ENCODE data around the gene TOMM20. TPM values are rescaled to one million over a fixed set of nuclear protein-coding genes. Genes with fewer than 3 reads are reported as not detected.

Gene TOMM20
- total and polyA plus RNA-seq, 9 of the 15 experiments (the other 6 are each of a cell fraction or from before 2014, with no cell fraction given) = 70.6 to 334 (median 159) TPM

- no peaks in the 10 kb centered on the region for H3K9me1 ChIP-seq (ENCODE audit: control insufficient read depth, insufficient read depth, low read length)
- H3K9me3 ChIP-seq (replicated peaks; ENCODE audit: control insufficient read depth, insufficient read depth, low read depth, low read length) = 0 out of 2 replicates have a peak, but pooled peaks cover 2% of the 10 kb centered on the region
- FAIRE-seq = no peak
- in situ Hi-C loops (cut with MboI) = no loop called here
- BruUV-seq (replicated peaks) = no TSS peak
- no peaks in the 10 kb centered on the region; the same call in 1 of the 2 replicates for H4K20me1 ChIP-seq (replicated peaks; ENCODE audit: control insufficient read depth, insufficient read depth, low read length)
- no peak for ATAC-seq
- no peak overlapping the region for H3K27ac ChIP-seq (ENCODE audit: extremely low read depth, low read depth, low read length)
- no peak overlapping the region for H3K4me2 ChIP-seq (ENCODE audit: insufficient read depth, low read length)
- H3K4me1 ChIP-seq (replicated peaks in 1 of 2; ENCODE audit: control insufficient read depth in 2 of 2, insufficient read depth in 2 of 2, low read length in 2 of 2) = no peaks in the 10 kb centered on the region
- peaks cover 10% of the 10 kb centered on the region; the same call in 2 of the 3 replicates for H3K79me2 ChIP-seq (ENCODE audit: control insufficient read depth, insufficient read depth, low read length)
- no peak for DNase-seq (ENCODE audit: extremely low read depth in 1 of 4, low spot score in 3 of 4)
- intact Hi-C loops (cut with micrococcal nuclease) = no loop called here
- no peak overlapping the region for H2AFZ ChIP-seq (ENCODE audit: low read depth, low read length)
- no peak overlapping the region for H3K9ac ChIP-seq (ENCODE audit: insufficient read depth in 1 of 2, low read depth in 2 of 2, low read length in 2 of 2)
- ChIA-PET POLR2A (interaction anchor here (0.9 to 2.5 kb wide), 4 partner anchors 9 to 19 kb away, joined by 3 to 7 read pairs (median 4); no protein-coding TSS in a partner anchor), CTCF (ENCODE audit: low intra/inter-chr PET ratio) (no interaction called here)
- H3K27me3 ChIP-seq (ENCODE audit: control insufficient read depth in 2 of 2, insufficient read depth in 2 of 2, low read length in 2 of 2) = no peaks in the 10 kb centered on the region
- 96% methylated on average over 5 of the region's 6 CpGs for WGBS (ENCODE audit: insufficient coverage, low coverage, missing lambda C conversion rate)
- no peak overlapping the region for H3K4me3 ChIP-seq
- H3K36me3 ChIP-seq (ENCODE audit: control insufficient read depth, insufficient read depth, low read length) = peaks cover 86% of the 10 kb centered on the region
- TF ChIP-seq CBX5 (IDR thresholded peaks at IDR 0.05; ENCODE audit: borderline replicate concordance, low read depth) (no peak), HDAC8 (tag; IDR thresholded peaks at IDR 0.05) (no peak), SMARCC2 (IDR thresholded peaks at IDR 0.05; ENCODE audit: low read depth) (no peak), ZNF77 (CRISPR knock-in tag; IDR thresholded peaks at IDR 0.05) (no peak), ZNF124 (CRISPR knock-in tag; IDR thresholded peaks at IDR 0.05) (no peak), ZBTB40 (IDR thresholded peaks at IDR 0.05) (no peak), ZBTB40 (CRISPR knock-in tag; IDR thresholded peaks at IDR 0.05) (no peak), KAT2B (IDR thresholded peaks at IDR 0.05; ENCODE audit: low read depth, low read length) (no peak), SMARCE1 (IDR thresholded peaks at IDR 0.05) (no peak), RBM14 (IDR thresholded peaks at IDR 0.05; ENCODE audit: borderline replicate concordance, insufficient read depth, low read depth, low read length) (no peak), SIRT6 (IDR thresholded peaks at IDR 0.05; ENCODE audit: low read depth, low read length) (no peak), RBM22 (IDR thresholded peaks at IDR 0.05; ENCODE audit: low read depth, low read length, poor library complexity, severe bottlenecking) (no peak), GABPB2 (CRISPR knock-in tag; conservative IDR thresholded peaks at IDR 0.05) (no peak), FOXK2 (conservative IDR thresholded peaks at IDR 0.05 in 1 of 2, IDR thresholded peaks at IDR 0.05 in 1 of 2; ENCODE audit: low read depth in 2 of 2) (no peak), ZZZ3 (IDR thresholded peaks at IDR 0.05) (no peak), ZNF140 (CRISPR knock-in tag; IDR thresholded peaks at IDR 0.05) (no peak), TAF15 (IDR thresholded peaks at IDR 0.05; ENCODE audit: low read depth, low read length) (no peak)
Measured at GRCh38 chr1:235145639-235146038, 17.0 kb upstream of the TOMM20 start.
